Measurements from ENCODE around the gene SULT4A1.

GRCh38 chr22:43830931-43831560, 31.3 kb downstream of the SULT4A1 start:
- TF ChIP-seq CTCF (IDR thresholded peaks at IDR 0.05; ENCODE audit: insufficient read depth, low read length) (no peak), POLR2AphosphoS5 (IDR thresholded peaks at IDR 0.05; ENCODE audit: low read depth) (no peak), REST (IDR thresholded peaks at IDR 0.05; ENCODE audit: insufficient replicate concordance, low read depth) (no peak)
